HEK293T (cell line): ENCODE measurements around the gene THRB.

Experiments used
- CTCF ChIA-PET: fragments of 350-600 bp; formaldehyde crosslinking; extraction: SDS; loops from one replicate; lab custom pipeline; 2021; ENCODE audit warnings: antibody characterized with exemption, inconsistent platforms; lab: Yijun Ruan, JAX
- POLR2A ChIA-PET: fragments of 350-600 bp; formaldehyde crosslinking; extraction: SDS; loops from one replicate; lab custom pipeline; 2020; ENCODE audit warnings: antibody characterized with exemption, inconsistent platforms; lab: Yijun Ruan, JAX
- DNase-seq: peaks from one replicate; pipeline ENCODE4 v3.0.0; 2012; ENCODE audit warnings: mixed read lengths; ENCODE audit errors: extremely low spot score
- ARNT ChIP-seq: fragments of 450-650 bp; IDR thresholded peaks from 2 replicates; pipeline ENCODE4 v1.6.1; 2017; ENCODE audit warnings: mild to moderate bottlenecking
- BHLHE40 ChIP-seq: fragments of 450-650 bp; IDR thresholded peaks from 2 replicates; pipeline ENCODE4 v1.6.1; 2016; ENCODE audit warnings: mild to moderate bottlenecking, moderate library complexity, borderline replicate concordance
- CTBP1 ChIP-seq: fragments of 450-650 bp; IDR thresholded peaks from 2 replicates; pipeline ENCODE4 v1.6.1; 2016; ENCODE audit warnings: borderline replicate concordance
- ELF4 ChIP-seq: fragments of 450-650 bp; IDR thresholded peaks from 2 replicates; pipeline ENCODE4 v1.6.1; 2017; ENCODE audit warnings: antibody characterized with exemption
- FOXA1 ChIP-seq: fragments of 450-650 bp; IDR thresholded peaks from 2 replicates; pipeline ENCODE4 v1.6.1; 2016; ENCODE audit warnings: mild to moderate bottlenecking
- FOXK2 ChIP-seq: fragments of 450-650 bp; IDR thresholded peaks from 2 replicates; pipeline ENCODE4 v1.6.1; 2016; ENCODE audit warnings: mild to moderate bottlenecking
- FOXM1 ChIP-seq: fragments of 450-650 bp; IDR thresholded peaks from 2 replicates; pipeline ENCODE4 v1.6.1; 2017; ENCODE audit warnings: mild to moderate bottlenecking, borderline replicate concordance
- HDGF ChIP-seq: fragments of 450-650 bp; IDR thresholded peaks from 2 replicates; pipeline ENCODE4 v1.6.1; 2017; ENCODE audit warnings: antibody characterized with exemption, borderline replicate concordance
- L3MBTL2 ChIP-seq: fragments of 450-650 bp; conservative IDR thresholded peaks from 2 replicates; pipeline ENCODE4 v1.6.1; 2016; ENCODE audit warnings: mild to moderate bottlenecking
- LEF1 ChIP-seq: fragments of 450-650 bp; IDR thresholded peaks from 2 replicates; pipeline ENCODE4 v1.6.1; 2017; ENCODE audit warnings: mild to moderate bottlenecking, borderline replicate concordance
- NFRKB ChIP-seq: fragments of 450-650 bp; IDR thresholded peaks from 2 replicates; pipeline ENCODE4 v1.6.1; 2016; ENCODE audit warnings: mild to moderate bottlenecking, moderate library complexity
- PKNOX1 ChIP-seq: fragments of 450-650 bp; IDR thresholded peaks from 2 replicates; pipeline ENCODE4 v1.6.1; 2016
- SP1 ChIP-seq: fragments of 450-650 bp; IDR thresholded peaks from 2 replicates; pipeline ENCODE4 v1.6.1; 2017
- SUZ12 ChIP-seq: fragments of 450-650 bp; IDR thresholded peaks from 2 replicates; pipeline ENCODE4 v1.6.1; 2016; ENCODE audit warnings: mild to moderate bottlenecking
- TARDBP ChIP-seq: fragments of 450-650 bp; IDR thresholded peaks from 2 replicates; pipeline ENCODE4 v1.6.1; 2016
- ZNF384 ChIP-seq: fragments of 450-650 bp; IDR thresholded peaks from 2 replicates; pipeline ENCODE4 v1.6.1; 2016

Gene THRB

GRCh38 chr3:24184528-24185176, 310.0 kb downstream of the THRB start:
- CTCF ChIA-PET = interaction anchor here (1.4 kb wide), 1 partner anchor 14 kb away, joined by 3 read pairs; no protein-coding TSS in a partner anchor
- no peak for DNase-seq
- POLR2A ChIA-PET = no interaction called here
- no peak for TF ChIP-seq SP1
- no peak for TF ChIP-seq BHLHE40
- TF ChIP-seq ZNF384 = no peak
- no peak for TF ChIP-seq FOXA1

GRCh38 chr3:24182756-24183155, 311.9 kb downstream of the THRB start:
- TF ChIP-seq SUZ12 (no peak), LEF1 (no peak), CTBP1 (no peak), FOXA1 (no peak), ELF4 (no peak), PKNOX1 (no peak), NFRKB (no peak), FOXM1 (no peak), ZNF384 (no peak), ARNT (no peak), SP1 (no peak), HDGF (no peak), BHLHE40 (no peak)
- ChIA-PET POLR2A (no interaction called here), CTCF (interaction anchor here (0.6 kb wide), 1 partner anchor 507 kb away, joined by 3 read pairs; no protein-coding TSS in a partner anchor)
- no peak for DNase-seq

GRCh38 chr3:24181256-24181655, 313.4 kb downstream of the THRB start:
- ChIA-PET CTCF (interaction anchor here (1.0 kb wide), 1 partner anchor 92 kb away, joined by 3 read pairs; no protein-coding TSS in a partner anchor), POLR2A (no interaction called here)
- TF ChIP-seq SP1 (no peak), ZNF384 (no peak), ELF4 (no peak), ARNT (no peak), SUZ12 (no peak), LEF1 (no peak), FOXM1 (no peak), TARDBP (no peak), CTBP1 (no peak), HDGF (no peak), L3MBTL2 (no peak), BHLHE40 (no peak), FOXK2 (no peak), NFRKB (no peak), PKNOX1 (no peak), FOXA1 (no peak)

GRCh38 chr3:24180616-24181015, 314.0 kb downstream of the THRB start:
- DNase-seq = no peak
- POLR2A ChIA-PET = no interaction called here
- TF ChIP-seq TARDBP = no peak
- CTCF ChIA-PET = no interaction called here

More at GRCh38 chr3:24181256-24181655, 313.4 kb downstream of the THRB start:
- DNase-seq = no peak

GRCh38 chr3:24177201-24177600, 317.4 kb downstream of the THRB start:
- no peak for DNase-seq
- POLR2A ChIA-PET = no interaction called here
- no peak for TF ChIP-seq ZNF384
- no peak for TF ChIP-seq SP1
- no peak for TF ChIP-seq FOXK2
- TF ChIP-seq ELF4 = no peak
- no peak for TF ChIP-seq PKNOX1
- TF ChIP-seq SUZ12 = no peak
- no peak for TF ChIP-seq ARNT
- TF ChIP-seq HDGF = no peak
- no peak for TF ChIP-seq FOXM1
- TF ChIP-seq TARDBP = no peak
- TF ChIP-seq FOXA1 = no peak
- TF ChIP-seq LEF1 = no peak
- TF ChIP-seq NFRKB = no peak
- TF ChIP-seq CTBP1 = no peak
- CTCF ChIA-PET = interaction anchor here (1.0 kb wide), 1 partner anchor 9 kb away, joined by 3 read pairs; no protein-coding TSS in a partner anchor

GRCh38 chr3:24174614-24175013, 320.0 kb downstream of the THRB start:
- no peak for DNase-seq
- POLR2A ChIA-PET = interaction anchor here (1.6 kb wide), 1 partner anchor 16 kb away, joined by 3 read pairs; no protein-coding TSS in a partner anchor
- CTCF ChIA-PET = no interaction called here
- TF ChIP-seq CTBP1 = no peak
- TF ChIP-seq PKNOX1 = no peak
- no peak for TF ChIP-seq L3MBTL2
